ENCODE data around the gene PODN. TPM values are rescaled to one million over a fixed set of nuclear protein-coding genes. Genes with fewer than 3 reads are reported as not detected.

The PODN gene
- total RNA-seq, 1 donor from 2014 or later = 4.6 TPM

DNA sequence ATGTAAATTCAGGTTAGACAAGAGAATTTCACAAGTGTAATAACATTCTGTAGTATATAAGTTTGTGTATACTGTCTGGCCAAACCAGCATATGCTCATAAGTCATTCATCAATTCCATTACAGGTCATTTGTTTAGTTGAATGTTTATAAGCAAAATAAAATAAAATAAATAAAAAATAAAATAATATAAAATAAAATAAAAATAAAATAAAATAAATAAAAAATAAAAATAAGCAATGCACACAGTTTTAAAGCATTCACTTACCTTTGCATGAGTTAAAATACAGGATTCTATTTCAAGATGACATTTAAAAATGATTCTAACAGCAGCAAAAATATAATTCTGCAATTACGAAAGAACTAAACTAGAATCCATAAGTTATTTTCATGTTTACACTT lies 9.9 kb downstream of the PODN start:
- Mint-ChIP-seq H3K9me3 (no peaks in the 10 kb centered on the region), H3K27me3 (ENCODE audit: low read depth) (peaks cover 1% of the 10 kb centered on the region), H3K4me1 (no peaks in the 10 kb centered on the region), H3K27ac (no peak overlapping the region), H3K36me3 (no peaks in the 10 kb centered on the region), H3K4me3 (no peak overlapping the region)
- TF ChIP-seq, protein P1, sequence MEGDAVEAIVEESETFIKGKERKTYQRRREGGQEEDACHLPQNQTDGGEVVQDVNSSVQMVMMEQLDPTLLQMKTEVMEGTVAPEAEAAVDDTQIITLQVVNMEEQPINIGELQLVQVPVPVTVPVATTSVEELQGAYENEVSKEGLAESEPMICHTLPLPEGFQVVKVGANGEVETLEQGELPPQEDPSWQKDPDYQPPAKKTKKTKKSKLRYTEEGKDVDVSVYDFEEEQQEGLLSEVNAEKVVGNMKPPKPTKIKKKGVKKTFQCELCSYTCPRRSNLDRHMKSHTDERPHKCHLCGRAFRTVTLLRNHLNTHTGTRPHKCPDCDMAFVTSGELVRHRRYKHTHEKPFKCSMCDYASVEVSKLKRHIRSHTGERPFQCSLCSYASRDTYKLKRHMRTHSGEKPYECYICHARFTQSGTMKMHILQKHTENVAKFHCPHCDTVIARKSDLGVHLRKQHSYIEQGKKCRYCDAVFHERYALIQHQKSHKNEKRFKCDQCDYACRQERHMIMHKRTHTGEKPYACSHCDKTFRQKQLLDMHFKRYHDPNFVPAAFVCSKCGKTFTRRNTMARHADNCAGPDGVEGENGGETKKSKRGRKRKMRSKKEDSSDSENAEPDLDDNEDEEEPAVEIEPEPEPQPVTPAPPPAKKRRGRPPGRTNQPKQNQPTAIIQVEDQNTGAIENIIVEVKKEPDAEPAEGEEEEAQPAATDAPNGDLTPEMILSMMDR (IDR thresholded peaks at IDR 0.05; ENCODE audit: unreplicated experiment) = no peak
- DNase-seq (ENCODE audit: low spot score in 2 of 2, unreplicated experiment in 2 of 2) = no peak

DNA sequence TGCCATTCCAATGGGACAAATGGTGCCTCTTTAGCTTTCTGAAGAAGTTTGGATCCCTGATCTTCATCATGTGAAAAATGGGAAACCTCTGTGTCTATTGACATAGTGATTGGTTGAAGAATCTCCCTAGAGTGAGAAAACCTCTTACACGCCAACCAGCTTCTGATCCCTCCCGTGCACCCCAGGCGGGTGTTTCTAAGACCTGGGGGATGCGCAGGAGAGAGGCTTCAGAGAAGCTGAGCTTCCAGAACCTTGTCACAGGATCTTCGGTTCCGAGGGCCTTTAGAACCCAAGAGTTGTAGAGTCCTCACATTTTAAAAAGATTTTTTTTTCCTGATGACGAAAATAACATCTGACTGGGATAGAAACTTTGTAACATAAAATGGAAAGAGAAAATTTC lies 11.3 kb downstream of the PODN start:
- Mint-ChIP-seq H3K4me3 (no peak overlapping the region), H3K9me3 (no peaks in the 10 kb centered on the region), H3K4me1 (no peaks in the 10 kb centered on the region), H3K27me3 (ENCODE audit: low read depth) (peaks cover 1% of the 10 kb centered on the region), H3K27ac (no peak overlapping the region), H3K36me3 (no peaks in the 10 kb centered on the region)
- TF ChIP-seq, protein P1 (IDR thresholded peaks at IDR 0.05; ENCODE audit: unreplicated experiment) = no peak
- no peak for DNase-seq (ENCODE audit: low spot score in 2 of 2, unreplicated experiment in 2 of 2)

DNA sequence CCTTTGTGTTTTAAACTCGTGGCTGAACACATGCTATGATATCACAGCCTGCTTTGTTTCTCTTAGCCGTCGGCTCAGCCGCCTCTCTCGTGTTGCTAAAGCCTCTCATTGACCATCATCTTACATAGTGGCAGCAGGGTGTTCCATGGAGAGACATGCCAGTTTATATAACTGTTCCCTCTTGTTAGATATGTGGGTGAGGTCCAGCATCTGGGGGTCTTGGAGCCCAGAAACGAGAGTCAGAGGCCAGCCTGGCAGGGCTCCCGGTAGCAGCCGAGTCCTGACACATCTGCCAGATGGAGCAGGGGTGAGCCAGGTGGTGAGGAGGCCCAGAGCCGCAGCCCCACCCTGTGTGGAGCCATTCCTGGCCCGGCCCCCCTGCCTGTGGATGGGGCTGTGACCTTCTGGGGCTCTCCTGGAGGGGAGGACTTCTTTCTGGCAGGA lies 11.9 kb downstream of the PODN start:
- Mint-ChIP-seq H3K27ac (no peak overlapping the region), H3K9me3 (no peaks in the 10 kb centered on the region), H3K4me3 (no peak overlapping the region), H3K27me3 (ENCODE audit: low read depth) (peaks cover 1% of the 10 kb centered on the region), H3K36me3 (no peaks in the 10 kb centered on the region), H3K4me1 (no peaks in the 10 kb centered on the region)
- TF ChIP-seq, protein P1 (IDR thresholded peaks at IDR 0.05; ENCODE audit: unreplicated experiment) = no peak
- DNase-seq (ENCODE audit: low spot score in 2 of 2, unreplicated experiment in 2 of 2) = no peak

DNA sequence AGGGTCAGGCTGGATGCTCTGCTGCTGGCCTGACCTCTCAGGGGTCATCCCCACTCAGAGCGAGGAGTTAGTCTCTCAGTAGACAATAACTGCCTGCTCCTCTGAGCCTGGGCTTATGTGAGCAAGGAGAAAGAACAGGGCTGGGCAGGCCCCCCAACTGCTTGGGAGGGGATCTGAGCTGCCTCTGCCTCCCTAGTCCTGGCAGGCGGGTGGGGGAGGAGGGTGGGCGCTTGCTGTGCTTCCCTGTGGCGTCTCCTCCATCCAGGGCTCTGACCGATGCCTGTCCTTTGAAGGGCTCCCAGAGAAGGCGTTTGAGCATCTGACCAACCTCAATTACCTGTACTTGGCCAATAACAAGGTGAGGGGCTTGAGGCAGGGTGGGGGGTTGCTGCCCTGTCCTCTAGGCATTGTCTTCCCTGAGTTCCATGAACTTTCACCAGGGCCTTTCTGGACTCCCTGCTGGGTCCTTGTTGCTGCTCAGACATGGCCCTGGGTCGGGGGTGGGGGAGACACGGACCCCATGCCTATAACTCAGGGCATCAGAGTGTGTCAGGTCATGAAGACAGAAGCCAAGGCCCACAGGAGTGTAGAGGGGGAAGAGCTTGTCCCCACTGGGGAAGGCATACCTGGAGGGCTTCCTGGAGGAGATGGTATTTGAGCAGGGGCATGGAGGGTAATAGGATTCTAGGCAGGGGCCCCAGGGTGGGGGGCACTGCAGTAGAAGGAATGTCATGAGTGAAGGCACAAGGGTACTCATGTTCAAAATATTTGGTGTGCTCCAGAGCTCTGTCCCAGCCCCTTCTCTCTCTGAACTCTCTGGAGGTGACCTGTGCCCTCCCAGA lies 12.5 kb downstream of the PODN start:
- H3K27ac Mint-ChIP-seq = no peak overlapping the region
- no peaks in the 10 kb centered on the region for H3K9me3 Mint-ChIP-seq
- H3K4me1 Mint-ChIP-seq = no peaks in the 10 kb centered on the region
- TF ChIP-seq, protein P1 (IDR thresholded peaks at IDR 0.05; ENCODE audit: unreplicated experiment) = no peak
- DNase-seq (ENCODE audit: low spot score in 2 of 2, unreplicated experiment in 2 of 2) = no peak
- no peaks in the 10 kb centered on the region for H3K36me3 Mint-ChIP-seq
- no peak overlapping the region for H3K4me3 Mint-ChIP-seq
- H3K27me3 Mint-ChIP-seq (ENCODE audit: low read depth) = peaks cover 3% of the 10 kb centered on the region

DNA sequence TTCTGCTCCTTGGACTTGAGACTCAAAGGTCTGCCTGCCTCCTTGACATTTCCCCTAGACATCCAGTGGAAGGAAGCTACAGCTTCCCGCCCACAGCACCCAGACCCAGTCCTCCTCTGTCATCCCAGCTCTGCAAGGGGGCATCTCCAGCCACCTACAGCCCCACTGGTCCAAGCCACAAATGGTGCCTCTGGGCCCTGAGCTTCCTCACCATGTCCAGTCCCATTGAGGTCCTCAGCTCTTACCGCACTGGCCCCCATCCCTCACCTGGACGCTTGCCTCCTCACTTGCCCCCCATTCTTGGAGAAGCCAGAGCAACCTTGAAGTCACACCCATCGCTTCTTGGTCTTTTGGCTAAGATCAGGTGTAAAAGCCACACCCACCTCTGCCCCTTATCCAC lies 13.2 kb downstream of the PODN start:
- Mint-ChIP-seq H3K36me3 (no peaks in the 10 kb centered on the region), H3K27ac (no peak overlapping the region), H3K4me1 (no peaks in the 10 kb centered on the region), H3K9me3 (no peaks in the 10 kb centered on the region), H3K27me3 (ENCODE audit: low read depth) (peaks cover 3% of the 10 kb centered on the region), H3K4me3 (no peak overlapping the region)
- DNase-seq (ENCODE audit: low spot score in 2 of 2, unreplicated experiment in 2 of 2) = peak in 1 of 2 experiments; percentile 2
- TF ChIP-seq, protein P1 (IDR thresholded peaks at IDR 0.05; ENCODE audit: unreplicated experiment) = no peak
